Endothelial cell of umbilical vein (primary cell): ENCODE data around the gene SMCO4. TPM values are rescaled to one million over a fixed set of nuclear protein-coding genes. Genes with fewer than 3 reads are reported as not detected.

Experiments used
- BruUV-seq: library from RNA; stranded (reverse); fragments of 400-500 nt; replicated peaks from 2 replicates; lab custom pipeline; 2021; lab: Mats Ljungman, UMichigan
- CTCF ChIA-PET: fragments of 300-600, 350-600 bp; sonication (Branson Sonifier 250); formaldehyde crosslinking; loops from one replicate; lab custom pipeline; 2021; ENCODE audit warnings: antibody characterized with exemption, inconsistent platforms; lab: Charles Lee
- POLR2A ChIA-PET: fragments of 300-600, 350-600 bp; sonication (Branson Sonifier 250); formaldehyde crosslinking; loops from one replicate; lab custom pipeline; 2021; ENCODE audit warnings: antibody characterized with exemption, inconsistent platforms; lab: Charles Lee
- DNase-seq: peaks from one replicate; pipeline ENCODE4 v3.0.0-alpha.2; 2011; ENCODE audit warnings: low read depth, low spot score
- FAIRE-seq: peaks from 2 replicates; lab custom pipeline; 2011; peaks lifted over from hg19 to GRCh38; lab: Jason Lieb, UNC
- H2AFZ ChIP-seq: 2 replicates; pipeline ENCODE4 v1.6.0; 2012; ENCODE audit warnings: low read depth, low read length, control low read depth, inconsistent platforms
- H3K27ac ChIP-seq: 2 replicates; pipeline ENCODE4 v1.5.1; 2011; ENCODE audit warnings: low read depth, mild to moderate bottlenecking, control low read depth, low read length, moderate library complexity; ENCODE audit not compliant: insufficient read depth
- H3K27me3 ChIP-seq, 2 experiments: 2 replicates each; pipeline versions ENCODE4 v1.6.0 to v1.6.1; 2011; ENCODE audit warnings: low read length in 2 of 2, mixed read lengths in 1 of 2; ENCODE audit not compliant: control insufficient read depth in 2 of 2, insufficient read depth in 2 of 2
- H3K36me3 ChIP-seq, 2 experiments: 2 replicates in 1 of 2; 3 replicates in 1 of 2; pipeline ENCODE4 v1.5.1; 2011; ENCODE audit warnings: low read length in 2 of 2, mild to moderate bottlenecking in 1 of 2, moderate library complexity in 1 of 2; ENCODE audit not compliant: control insufficient read depth in 2 of 2, insufficient read depth in 2 of 2; ENCODE audit errors: extremely low read depth in 1 of 2
- H3K4me1 ChIP-seq: 3 replicates; pipeline ENCODE4 v1.5.1; 2011; ENCODE audit warnings: mild to moderate bottlenecking, low read length; ENCODE audit not compliant: control insufficient read depth, insufficient read depth; ENCODE audit errors: extremely low read depth
- H3K4me2 ChIP-seq: 2 replicates; pipeline ENCODE4 v1.6.1; 2011; ENCODE audit warnings: low read length, control low read depth, mixed read lengths; ENCODE audit not compliant: insufficient read depth
- H3K4me3 ChIP-seq, 3 experiments: fragments of 200-600 bp in 1 of 3; sonication (generic), shearing (Covaris generic) in 1 of 3; replicated peaks in 1 of 3; 2 replicates each; pipeline ENCODE4 v1.5.1; 2011 to 2016; ENCODE audit warnings: control low read depth in 3 of 3, low read length in 3 of 3, mild to moderate bottlenecking in 2 of 3, inconsistent platforms in 1 of 3, low read depth in 1 of 3, moderate library complexity in 1 of 3; ENCODE audit not compliant: insufficient read depth in 1 of 3
- H3K79me2 ChIP-seq: 2 replicates; pipeline ENCODE4 v1.6.0; 2012; ENCODE audit warnings: low read length, inconsistent platforms; ENCODE audit not compliant: control insufficient read depth, insufficient read depth
- H3K9ac ChIP-seq: replicated peaks from 2 replicates; pipeline ENCODE3; 2011; ENCODE audit warnings: low read length, control low read depth; ENCODE audit not compliant: insufficient read depth; ENCODE audit errors: extremely low read depth
- H3K9me1 ChIP-seq: replicated peaks from 3 replicates; pipeline ENCODE4 v1.6.0; 2011; ENCODE audit warnings: mild to moderate bottlenecking, low read length; ENCODE audit not compliant: control insufficient read depth, insufficient read depth; ENCODE audit errors: extremely low read depth
- H3K9me3 ChIP-seq: replicated peaks from 2 replicates; pipeline ENCODE4 v1.5.1; 2012; ENCODE audit warnings: low read length, inconsistent platforms; ENCODE audit not compliant: control insufficient read depth, insufficient read depth
- H4K20me1 ChIP-seq: replicated peaks from 2 replicates; pipeline ENCODE3; 2011; ENCODE audit warnings: mild to moderate bottlenecking, low read length; ENCODE audit not compliant: control insufficient read depth, insufficient read depth; ENCODE audit errors: extremely low read depth
- EZH2 ChIP-seq: IDR thresholded peaks from 2 replicates; pipeline ENCODE4 v1.6.1; 2012; ENCODE audit warnings: borderline replicate concordance, low read depth, mild to moderate bottlenecking, moderate library complexity, low read length, inconsistent platforms; ENCODE audit not compliant: severe bottlenecking
- FOS ChIP-seq: IDR thresholded peaks from 2 replicates; pipeline ENCODE4 v1.6.1; 2011; ENCODE audit warnings: mild to moderate bottlenecking, low read length, moderate library complexity, borderline replicate concordance; ENCODE audit not compliant: insufficient read depth
- GATA2 ChIP-seq: IDR thresholded peaks from 2 replicates; pipeline ENCODE4 v1.7.0; 2011; ENCODE audit warnings: low read depth, mild to moderate bottlenecking, moderate library complexity, mixed read lengths, low read length; ENCODE audit not compliant: insufficient read length, insufficient read depth
- JUN ChIP-seq: IDR thresholded peaks from 2 replicates; pipeline ENCODE4 v1.6.1; 2011; ENCODE audit warnings: borderline replicate concordance, low read depth; ENCODE audit not compliant: insufficient read length, insufficient read depth
- MYC ChIP-seq: IDR thresholded peaks from one replicate; pipeline ENCODE4 v1.6.1; 2011; ENCODE audit warnings: mild to moderate bottlenecking, low read depth, low read length
- POLR2A ChIP-seq: IDR thresholded peaks from 2 replicates; pipeline ENCODE4 v1.6.1; 2012; ENCODE audit warnings: low read depth, mild to moderate bottlenecking, control low read depth, low read length
- POLR2AphosphoS5 ChIP-seq: IDR thresholded peaks from 2 replicates; pipeline ENCODE4 v1.6.1; 2012; ENCODE audit warnings: low read depth, mild to moderate bottlenecking, control low read depth, low read length, moderate library complexity; ENCODE audit not compliant: insufficient read depth
- dilution Hi-C: fragments of 300-500 bp; cut with MboI; formaldehyde crosslinking; loops from one replicate; pipeline ENCODE4 v1.15.0; 2019; ENCODE audit warnings: low sequenced_read_pairs; ENCODE audit not compliant: extremely low pct_ligation_motif_present
- intact Hi-C: fragments of 100-400 bp; cut with micrococcal nuclease; formaldehyde crosslinking; loops from one replicate; pipeline ENCODE4 v1.10.0; 2022
- polyA plus RNA-seq, 4 experiments: library from polyadenylated mRNA; depleted of rRNA in 3 of 4; stranded (reverse) in 3 of 4; unstranded in 1 of 4; fragments of >200 nt; gene quantifications; 2 replicates each; pipeline versions ENCODE4 v1.2.1 to v1.2.3, GENCODE V29; 2011 to 2012; ENCODE audit warnings: missing spikeins in 1 of 4
- total RNA-seq: library from RNA; stranded (reverse); gene quantifications from 2 replicates; pipeline ENCODE4 v1.2.3, GENCODE V29; 2021
- TF ChIP-seq, protein P1 (sequence below), 2 donors: IDR thresholded peaks; 1 replicate in 1 of 2; 2 replicates in 1 of 2; pipeline ENCODE4 v1.5.1; 2011; ENCODE audit warnings: low read length in 2 of 2, mild to moderate bottlenecking in 2 of 2, moderate library complexity in 2 of 2, control low read depth in 1 of 2, inconsistent platforms in 1 of 2, low read depth in 1 of 2; ENCODE audit not compliant: insufficient read depth in 1 of 2; ENCODE audit errors: extremely low read depth in 1 of 2
- TF ChIP-seq, protein P2 (sequence below): IDR thresholded peaks from 2 replicates; pipeline ENCODE4 v1.6.1; 2011; ENCODE audit not compliant: insufficient read depth, insufficient read length

Gene SMCO4
- total and polyA plus RNA-seq, 2 donors (not counting 3 experiments of a cell fraction or from before 2014, with no cell fraction given), result 14.0 to 21.3 TPM

DNA sequence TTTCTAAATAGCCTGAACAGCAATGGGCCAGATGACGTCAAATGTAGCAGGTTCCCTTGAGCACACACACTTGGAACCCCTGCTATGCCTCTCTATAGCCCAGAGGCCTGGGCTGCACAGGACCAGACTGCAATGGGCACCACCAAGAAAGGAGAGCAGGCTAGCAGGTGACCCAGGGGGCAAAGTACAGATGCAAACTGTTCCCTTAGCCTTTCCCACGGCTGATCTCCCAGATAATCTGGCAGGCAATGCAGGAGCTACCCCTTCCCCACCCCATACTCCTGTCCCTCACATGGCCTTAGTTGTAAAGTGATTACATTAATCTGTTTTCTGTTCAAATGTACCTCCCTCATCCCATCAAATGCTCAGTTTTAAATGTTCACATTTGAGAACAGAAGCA is 41.3 kb downstream of the SMCO4 start:
- CTCF ChIA-PET, result no interaction called here
- no peak for DNase-seq

DNA sequence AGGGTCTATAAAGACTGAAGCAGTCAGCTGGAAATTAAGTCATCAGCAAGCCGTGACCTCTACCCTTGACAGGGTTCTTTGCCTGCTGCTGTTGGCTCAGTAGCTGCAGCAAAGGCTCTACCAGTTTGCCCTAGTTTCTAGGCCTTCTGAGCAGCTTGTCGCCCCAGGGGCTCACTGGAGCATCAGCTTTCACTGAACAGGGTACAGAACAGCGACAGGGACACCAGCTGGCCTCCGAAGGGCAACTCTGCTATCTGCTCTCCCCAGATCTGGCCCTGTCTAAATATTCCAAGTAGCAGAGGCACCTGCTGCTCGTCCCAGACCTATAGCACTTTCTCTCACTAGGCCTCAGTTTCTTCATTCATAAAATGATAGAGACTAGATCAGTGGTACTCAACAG is 42.4 kb downstream of the SMCO4 start:
- dilution Hi-C loops (no loop called here), intact Hi-C loops (no loop called here)
- Histone ChIP-seq H3K9ac (no peak overlapping the region), H4K20me1 (no peaks in the 10 kb centered on the region), H3K9me3 (no peaks in the 10 kb centered on the region), H3K9me1 (no peaks in the 10 kb centered on the region), H3K4me3 (no peak overlapping the region), H3K4me1 (no peaks in the 10 kb centered on the region), H3K4me2 (no peak overlapping the region), H3K27me3 (no peaks in the 10 kb centered on the region), H3K79me2 (no peaks in the 10 kb centered on the region), H2AFZ (no peak overlapping the region), H3K36me3 (peaks cover 0 to 3% of the 10 kb centered on the region in 2 experiments), H3K27ac (no peak overlapping the region)
- BruUV-seq, result no TSS peak
- POLR2A ChIA-PET, result no interaction called here
- FAIRE-seq (no peak), DNase-seq (no peak)
- no peak for TF ChIP-seq FOS
- TF ChIP-seq GATA2, result no peak
- TF ChIP-seq EZH2, result no peak
- TF ChIP-seq POLR2AphosphoS5, result no peak
- no peak for TF ChIP-seq MYC
- no peak for TF ChIP-seq JUN
- TF ChIP-seq, protein P1, sequence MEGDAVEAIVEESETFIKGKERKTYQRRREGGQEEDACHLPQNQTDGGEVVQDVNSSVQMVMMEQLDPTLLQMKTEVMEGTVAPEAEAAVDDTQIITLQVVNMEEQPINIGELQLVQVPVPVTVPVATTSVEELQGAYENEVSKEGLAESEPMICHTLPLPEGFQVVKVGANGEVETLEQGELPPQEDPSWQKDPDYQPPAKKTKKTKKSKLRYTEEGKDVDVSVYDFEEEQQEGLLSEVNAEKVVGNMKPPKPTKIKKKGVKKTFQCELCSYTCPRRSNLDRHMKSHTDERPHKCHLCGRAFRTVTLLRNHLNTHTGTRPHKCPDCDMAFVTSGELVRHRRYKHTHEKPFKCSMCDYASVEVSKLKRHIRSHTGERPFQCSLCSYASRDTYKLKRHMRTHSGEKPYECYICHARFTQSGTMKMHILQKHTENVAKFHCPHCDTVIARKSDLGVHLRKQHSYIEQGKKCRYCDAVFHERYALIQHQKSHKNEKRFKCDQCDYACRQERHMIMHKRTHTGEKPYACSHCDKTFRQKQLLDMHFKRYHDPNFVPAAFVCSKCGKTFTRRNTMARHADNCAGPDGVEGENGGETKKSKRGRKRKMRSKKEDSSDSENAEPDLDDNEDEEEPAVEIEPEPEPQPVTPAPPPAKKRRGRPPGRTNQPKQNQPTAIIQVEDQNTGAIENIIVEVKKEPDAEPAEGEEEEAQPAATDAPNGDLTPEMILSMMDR (IDR thresholded peaks at IDR 0.05; ENCODE audit: extremely low read depth in 1 of 2, insufficient read depth in 1 of 2, low read depth in 1 of 2, low read length in 2 of 2), result no peak
- TF ChIP-seq, protein P2, sequence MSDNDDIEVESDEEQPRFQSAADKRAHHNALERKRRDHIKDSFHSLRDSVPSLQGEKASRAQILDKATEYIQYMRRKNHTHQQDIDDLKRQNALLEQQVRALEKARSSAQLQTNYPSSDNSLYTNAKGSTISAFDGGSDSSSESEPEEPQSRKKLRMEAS, result no peak
- no peak for TF ChIP-seq POLR2A
- CTCF ChIA-PET, result no interaction called here

More for the DNA sequence above, 41.3 kb downstream of the SMCO4 start:
- Histone ChIP-seq H3K79me2 (no peaks in the 10 kb centered on the region), H3K27me3 (no peaks in the 10 kb centered on the region), H3K36me3 (peaks cover 0 to 3% of the 10 kb centered on the region in 2 experiments), H3K4me2 (no peak overlapping the region), H3K9me1 (no peaks in the 10 kb centered on the region), H3K4me3 (no peak overlapping the region), H3K4me1 (no peaks in the 10 kb centered on the region), H2AFZ (no peak overlapping the region), H3K27ac (no peak overlapping the region), H4K20me1 (no peaks in the 10 kb centered on the region), H3K9ac (no peak overlapping the region), H3K9me3 (no peaks in the 10 kb centered on the region)
- no peak for FAIRE-seq
- POLR2A ChIA-PET, result no interaction called here
- intact Hi-C loops, result no loop called here
- dilution Hi-C loops, result no loop called here
- no TSS peak for BruUV-seq
- TF ChIP-seq FOS (no peak), POLR2AphosphoS5 (no peak), POLR2A (no peak), EZH2 (no peak), MYC (no peak), GATA2 (no peak)
- TF ChIP-seq, protein P2, result no peak
